GM18861 (cell line): ENCODE data around the gene YIPF2.
"Not testable (repeated sequence)": the region's sequence is repeated elsewhere in the genome, so short reads cannot be mapped to it uniquely, and the experiment has no call there.

ENCODE experiments used
- ATAC-seq: cut with Tn5 transposase; IDR thresholded peaks from one replicate; pipeline ENCODE4 v1.9.1; 2021; ENCODE audit not compliant: unreplicated experiment

Gene YIPF2

GRCh38 chr19:10941649-10942048 is 13.2 kb upstream of the YIPF2 start:
- ATAC-seq = not testable (repeated sequence)

GRCh38 chr19:10936661-10937084 is 8.2 kb upstream of the YIPF2 start:
- no peak for ATAC-seq

- no peak for ATAC-seq
These were observed 7.1 kb upstream of the YIPF2 start for GRCh38 chr19:10935371-10936059.

GRCh38 chr19:10929402-10929794 is 959 bp upstream of the YIPF2 start:
- ATAC-seq = no peak

- no peak for ATAC-seq
These were observed 493 bp downstream of the YIPF2 start for GRCh38 chr19:10927730-10928562.

- ATAC-seq = no peak
These were observed 3.8 kb downstream of the YIPF2 start for GRCh38 chr19:10924597-10924996.

- ATAC-seq = no peak
These were observed 5.0 kb downstream of the YIPF2 start for GRCh38 chr19:10923260-10924112.

GRCh38 chr19:10922638-10923014 is 5.8 kb downstream of the YIPF2 start:
- no peak for ATAC-seq

- ATAC-seq = no peak
These were observed 6.4 kb downstream of the YIPF2 start for GRCh38 chr19:10921910-10922637.

- ATAC-seq = no peak
These were observed 7.1 kb downstream of the YIPF2 start for GRCh38 chr19:10921199-10921909.

GRCh38 chr19:10920781-10921180 is 7.7 kb downstream of the YIPF2 start:
- ATAC-seq = no peak

GRCh38 chr19:10920288-10920655 is 8.2 kb downstream of the YIPF2 start:
- no peak for ATAC-seq

GRCh38 chr19:10919352-10920287 is 8.8 kb downstream of the YIPF2 start:
- ATAC-seq = no peak

- no peak for ATAC-seq
These were observed 10.1 kb downstream of the YIPF2 start for GRCh38 chr19:10918359-10918758.

- no peak for ATAC-seq
These were observed 11.8 kb downstream of the YIPF2 start for GRCh38 chr19:10916602-10917001.

- ATAC-seq = no peak
These were observed 13.0 kb downstream of the YIPF2 start for GRCh38 chr19:10915130-10916091.

GRCh38 chr19:10913716-10914340 is 14.6 kb downstream of the YIPF2 start:
- ATAC-seq = no peak

- ATAC-seq = no peak
These were observed 15.8 kb downstream of the YIPF2 start for GRCh38 chr19:10912619-10913018.
